Fibroblast of skin of abdomen (primary cell): ENCODE measurements around the gene ECM1.

Experiments used
- DNase-seq: peaks from one replicate; pipeline ENCODE4 v3.0.0-alpha.2; 2013

The ECM1 gene

GRCh38 chr1:150546294-150546937 lies 38.5 kb downstream of the ECM1 start:
- DNase-seq = no peak

- DNase-seq = no peak
These were observed 40.4 kb downstream of the ECM1 start for GRCh38 chr1:150548324-150548631.

GRCh38 chr1:150548632-150549495 lies 41.0 kb downstream of the ECM1 start, which contains the start of gene ADAMTSL4:
Gene ADAMTSL4, plus strand, starts transcription at chr1:150549408. Its CDS starts 2,881 bp downstream, at chr1:150552289.
- peak; percentile 69 for DNase-seq

GRCh38 chr1:150549496-150550221 lies 41.8 kb downstream of the ECM1 start:
- no peak for DNase-seq

- DNase-seq = no peak
These were observed 42.5 kb downstream of the ECM1 start for GRCh38 chr1:150550222-150551050.

- DNase-seq = no peak
These were observed 43.3 kb downstream of the ECM1 start for GRCh38 chr1:150551051-150551783.

- no peak for DNase-seq
These were observed 43.8 kb downstream of the ECM1 start for GRCh38 chr1:150551784-150552127.

- DNase-seq = peak; percentile 82
These were observed 44.4 kb downstream of the ECM1 start for GRCh38 chr1:150552128-150552910.

- no peak for DNase-seq
These were observed 45.0 kb downstream of the ECM1 start for GRCh38 chr1:150552911-150553289.

GRCh38 chr1:150553392-150554085 lies 45.6 kb downstream of the ECM1 start:
- no peak for DNase-seq

- DNase-seq = no peak
These were observed 46.2 kb downstream of the ECM1 start for GRCh38 chr1:150554086-150554452.

- DNase-seq = no peak
These were observed 47.5 kb downstream of the ECM1 start for GRCh38 chr1:150555198-150555970.

- DNase-seq = no peak
These were observed 48.3 kb downstream of the ECM1 start for GRCh38 chr1:150555971-150556865.

- DNase-seq = no peak
These were observed 49.2 kb downstream of the ECM1 start for GRCh38 chr1:150557065-150557600.

- DNase-seq = no peak
These were observed 49.9 kb downstream of the ECM1 start for GRCh38 chr1:150557813-150558212.

GRCh38 chr1:150558303-150558704 lies 50.4 kb downstream of the ECM1 start:
- no peak for DNase-seq

- no peak for DNase-seq
These were observed 51.1 kb downstream of the ECM1 start for GRCh38 chr1:150558761-150559655.
